ENCODE measurements around the gene PSORS1C2.
"Not testable (repeated sequence)": the region's sequence is repeated elsewhere in the genome, so short reads cannot be mapped to it uniquely, and the experiment has no call there.

PSORS1C2 gene

GRCh38 chr6:31165064-31165832, 26.4 kb upstream of the PSORS1C2 start:
- DNase-seq = not testable (repeated sequence)

GRCh38 chr6:31164475-31165063, 25.7 kb upstream of the PSORS1C2 start:
- not testable (repeated sequence) for DNase-seq

- no peak for DNase-seq
Observed at GRCh38 chr6:31163922-31164321, 25.1 kb upstream of the PSORS1C2 start.

- DNase-seq = no peak
Observed at GRCh38 chr6:31162463-31163165, 23.7 kb upstream of the PSORS1C2 start.

- no peak for DNase-seq
Observed at GRCh38 chr6:31161216-31162126, 22.6 kb upstream of the PSORS1C2 start.

- no peak for DNase-seq
Observed at GRCh38 chr6:31158863-31159855, 20.3 kb upstream of the PSORS1C2 start.

GRCh38 chr6:31158140-31158862, 19.4 kb upstream of the PSORS1C2 start, which contains the start of gene TCF19:
TSS of gene TCF19 (plus strand) at chr6:31158589. CDS start at chr6:31159470, 881 bp downstream.
- DNase-seq = peak; percentile 93

- no peak for DNase-seq
Observed at GRCh38 chr6:31157513-31158139, 18.8 kb upstream of the PSORS1C2 start, which contains the start of gene CCHCR1. TSS of gene CCHCR1 (minus strand) at chr6:31157802. CDS start at chr6:31157600, 202 bp downstream.

- no peak for DNase-seq
Observed at GRCh38 chr6:31156641-31157040, 17.8 kb upstream of the PSORS1C2 start.

- no peak for DNase-seq
Observed at GRCh38 chr6:31154436-31154835, 15.6 kb upstream of the PSORS1C2 start.

GRCh38 chr6:31152781-31153180, 13.9 kb upstream of the PSORS1C2 start:
- no peak for DNase-seq

GRCh38 chr6:31149827-31150447, 11.1 kb upstream of the PSORS1C2 start:
- DNase-seq = no peak

GRCh38 chr6:31145386-31145785, 6.5 kb upstream of the PSORS1C2 start:
- no peak for DNase-seq

GRCh38 chr6:31144970-31145340, 6.1 kb upstream of the PSORS1C2 start:
- no peak for DNase-seq

GRCh38 chr6:31144296-31144969, 5.6 kb upstream of the PSORS1C2 start:
- no peak for DNase-seq

GRCh38 chr6:31143148-31143547, 4.3 kb upstream of the PSORS1C2 start:
- DNase-seq = no peak

GRCh38 chr6:31142361-31142761, 3.5 kb upstream of the PSORS1C2 start:
- no peak for DNase-seq

GRCh38 chr6:31140643-31141042, 1.8 kb upstream of the PSORS1C2 start:
- DNase-seq = no peak

- DNase-seq = no peak
Observed at GRCh38 chr6:31139599-31139998, 733 bp upstream of the PSORS1C2 start.

Measured in NCI-H1436 treated with DMSO at 0.1 percent for 48 hours (cell line).